ENCODE measurements around the gene LEFTY1.

Gene LEFTY1

GRCh38 chr1:225873281-225873850 is 15.6 kb downstream of the LEFTY1 start:
- DNase-seq (ENCODE audit: low read depth in 1 of 2, low spot score in 1 of 2), result no peak

- DNase-seq (ENCODE audit: low read depth in 1 of 2, low spot score in 1 of 2), result no peak
Observed at GRCh38 chr1:225872075-225872430, 16.9 kb downstream of the LEFTY1 start.

GRCh38 chr1:225871359-225872074 is 17.4 kb downstream of the LEFTY1 start:
- no peak for DNase-seq (ENCODE audit: low read depth in 1 of 2, low spot score in 1 of 2)

GRCh38 chr1:225870911-225871310 is 18.0 kb downstream of the LEFTY1 start:
- no peak for DNase-seq (ENCODE audit: low read depth in 1 of 2, low spot score in 1 of 2)

- DNase-seq (ENCODE audit: low read depth in 1 of 2, low spot score in 1 of 2), result no peak
Observed at GRCh38 chr1:225868631-225869330, 20.2 kb downstream of the LEFTY1 start.

GRCh38 chr1:225866981-225867380 is 22.0 kb downstream of the LEFTY1 start:
- DNase-seq (ENCODE audit: low read depth in 1 of 2, low spot score in 1 of 2), result no peak

GRCh38 chr1:225866061-225866837 is 22.7 kb downstream of the LEFTY1 start:
- DNase-seq (ENCODE audit: low read depth in 1 of 2, low spot score in 1 of 2), result peak; percentile 43 to 47

GRCh38 chr1:225865514-225865913 is 23.4 kb downstream of the LEFTY1 start:
- no peak for DNase-seq (ENCODE audit: low read depth in 1 of 2, low spot score in 1 of 2)

- no peak for DNase-seq (ENCODE audit: low read depth in 1 of 2, low spot score in 1 of 2)
Observed at GRCh38 chr1:225863167-225863566, 25.8 kb downstream of the LEFTY1 start.

- no peak for DNase-seq (ENCODE audit: low read depth in 1 of 2, low spot score in 1 of 2)
Observed at GRCh38 chr1:225862581-225862950, 26.4 kb downstream of the LEFTY1 start.

- no peak for DNase-seq (ENCODE audit: low read depth in 1 of 2, low spot score in 1 of 2)
Observed at GRCh38 chr1:225861834-225862580, 26.9 kb downstream of the LEFTY1 start.

- DNase-seq (ENCODE audit: low read depth in 1 of 2, low spot score in 1 of 2), result no peak
Observed at GRCh38 chr1:225860876-225861441, 28.0 kb downstream of the LEFTY1 start.

GRCh38 chr1:225860107-225860506 is 28.8 kb downstream of the LEFTY1 start:
- no peak for DNase-seq (ENCODE audit: low read depth in 1 of 2, low spot score in 1 of 2)

GRCh38 chr1:225859151-225859550 is 29.8 kb downstream of the LEFTY1 start:
- no peak for DNase-seq (ENCODE audit: low read depth in 1 of 2, low spot score in 1 of 2)

- DNase-seq (ENCODE audit: low read depth in 1 of 2, low spot score in 1 of 2), result no peak
Observed at GRCh38 chr1:225857256-225857655, 31.7 kb downstream of the LEFTY1 start.

GRCh38 chr1:225855503-225856300 is 33.2 kb downstream of the LEFTY1 start:
- no peak for DNase-seq (ENCODE audit: low read depth in 1 of 2, low spot score in 1 of 2)

- no peak for DNase-seq (ENCODE audit: low read depth in 1 of 2, low spot score in 1 of 2)
Observed at GRCh38 chr1:225853441-225853840, 35.5 kb downstream of the LEFTY1 start.

- DNase-seq (ENCODE audit: low read depth in 1 of 2, low spot score in 1 of 2), result no peak
Observed at GRCh38 chr1:225852413-225853124, 36.4 kb downstream of the LEFTY1 start.

GRCh38 chr1:225851805-225852204 is 37.1 kb downstream of the LEFTY1 start:
- no peak for DNase-seq (ENCODE audit: low read depth in 1 of 2, low spot score in 1 of 2)
